CD4-positive, alpha-beta T cell treated with Interleukin-21 for 1 hour (primary cell): Measurements from ENCODE around the gene SNX3.
"Not testable (repeated sequence)": the region's sequence is repeated elsewhere in the genome, so short reads cannot be mapped to it uniquely, and the experiment has no call there.

Source experiments
- DNase-seq: peaks from one replicate; pipeline ENCODE4 v3.0.0-alpha.2; 2020

SNX3 gene

DNA sequence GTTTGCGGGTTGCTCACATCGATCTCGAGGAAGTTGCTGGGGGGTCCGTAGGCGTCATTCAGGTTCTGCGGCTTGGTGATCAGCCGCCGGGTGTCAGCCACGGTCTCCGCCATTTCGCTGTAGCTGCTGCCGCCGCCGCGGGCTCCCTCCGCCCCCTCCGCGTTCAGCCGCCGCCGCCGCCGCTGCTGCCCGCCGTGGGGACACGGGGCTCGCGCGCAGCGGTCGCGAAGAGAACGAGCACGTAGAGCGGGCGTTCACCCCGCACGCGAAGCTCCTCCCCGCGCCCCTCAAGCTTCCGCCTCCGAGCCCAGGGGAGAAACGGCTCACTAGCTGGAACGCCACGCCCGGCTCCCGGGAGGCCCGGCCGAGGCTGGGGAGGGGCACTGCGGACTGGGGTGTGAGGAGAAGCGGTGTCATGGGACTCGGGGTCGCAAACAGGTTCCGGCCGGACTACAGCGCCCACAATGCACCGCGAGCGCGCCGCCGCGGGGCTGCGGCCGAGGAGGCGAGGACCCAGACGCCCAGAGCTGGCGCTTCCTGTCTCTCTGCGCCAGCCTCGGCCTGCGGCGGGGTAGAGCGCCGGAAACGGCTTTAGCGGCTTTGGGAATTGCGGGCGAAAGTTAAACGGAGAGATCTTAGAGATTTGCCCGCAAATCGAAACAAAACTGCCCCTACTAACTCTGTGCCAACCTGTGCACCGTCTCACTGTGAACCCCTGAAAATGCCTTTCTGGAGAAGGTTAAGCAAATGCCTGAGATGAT, at the start of gene SNX3:
Gene SNX3 (minus strand): TSS at position 232 of the 761 bp plus-strand sequence. CDS start 119 bp downstream, at position 113.
- DNase-seq = peak; percentile 91

DNA sequence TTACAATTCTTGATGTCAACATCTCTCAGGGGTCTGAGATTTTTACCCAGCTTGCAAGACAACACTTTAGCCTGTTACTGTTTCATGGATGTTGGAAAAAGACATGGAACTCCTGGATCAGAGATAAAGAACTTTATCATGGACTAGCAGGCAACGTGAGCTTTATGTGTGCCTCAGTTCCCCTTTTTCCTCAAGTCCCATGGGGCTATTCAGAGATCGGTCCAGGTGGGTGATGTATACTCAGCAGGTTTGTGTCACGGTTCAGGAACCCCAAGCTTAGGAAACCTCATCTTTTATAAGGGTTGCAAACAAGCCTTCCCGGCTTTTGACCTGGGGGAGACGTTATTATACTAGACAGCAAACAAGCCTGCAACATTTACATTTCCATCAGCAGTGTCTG, 49.0 kb upstream of the SNX3 start:
- no peak for DNase-seq

DNA sequence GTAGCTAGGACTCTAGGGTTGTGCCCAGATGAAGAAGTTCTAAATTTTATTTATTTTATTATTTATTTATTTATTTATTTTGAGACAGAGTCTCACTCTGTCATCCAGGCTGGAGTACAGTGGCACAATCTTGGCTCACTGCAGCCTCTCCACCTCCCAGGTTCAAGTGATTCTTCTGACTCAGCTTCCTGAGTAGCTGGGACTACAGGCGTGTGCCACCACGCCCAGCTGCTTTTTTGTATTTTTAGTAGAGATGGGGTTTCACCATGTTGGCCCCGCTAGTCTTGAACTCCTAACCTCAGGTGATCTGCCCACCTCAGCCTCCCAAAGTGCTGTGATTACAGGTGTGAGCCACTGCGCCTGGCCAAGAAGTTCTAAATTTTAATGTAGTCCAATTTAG, 47.8 kb upstream of the SNX3 start:
- DNase-seq = not testable (repeated sequence)

DNA sequence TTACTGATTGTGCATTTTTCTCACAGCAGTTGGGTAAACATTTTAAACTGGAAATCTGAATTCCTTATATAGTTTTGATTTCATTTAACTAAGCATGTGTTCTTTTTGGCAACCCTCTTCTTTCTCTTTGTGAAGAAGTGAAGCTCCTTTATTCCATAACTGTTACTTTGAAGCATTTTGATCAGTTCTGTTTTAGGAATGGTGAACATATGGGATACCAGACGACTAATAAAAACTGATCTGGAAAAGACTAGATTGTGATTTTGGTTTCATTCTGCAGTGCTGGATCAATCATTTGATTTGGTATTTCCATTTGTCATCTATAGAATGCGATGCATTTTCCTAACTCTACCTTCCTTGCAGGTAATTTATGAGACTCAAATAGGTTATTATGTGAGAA, 43.8 kb upstream of the SNX3 start:
- DNase-seq = no peak

DNA sequence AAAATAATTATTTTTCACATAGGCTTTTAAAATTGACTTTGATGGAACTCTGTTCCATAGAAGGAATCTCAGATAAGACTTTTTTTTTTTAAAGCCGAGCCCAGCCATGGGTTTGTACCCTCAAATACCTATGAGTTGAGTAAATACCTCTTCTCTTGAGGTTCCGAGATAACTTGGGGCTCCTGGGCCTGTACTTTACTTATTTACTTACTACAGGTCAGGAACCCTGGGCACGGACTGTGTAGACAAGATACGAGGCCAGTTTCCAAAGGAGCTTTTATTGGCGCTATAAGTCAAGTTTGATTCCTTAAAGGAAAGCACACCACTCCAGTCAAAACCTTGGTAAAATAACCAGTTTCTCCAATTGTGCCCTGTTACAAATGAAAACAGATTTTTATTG, 41.5 kb upstream of the SNX3 start:
- no peak for DNase-seq

DNA sequence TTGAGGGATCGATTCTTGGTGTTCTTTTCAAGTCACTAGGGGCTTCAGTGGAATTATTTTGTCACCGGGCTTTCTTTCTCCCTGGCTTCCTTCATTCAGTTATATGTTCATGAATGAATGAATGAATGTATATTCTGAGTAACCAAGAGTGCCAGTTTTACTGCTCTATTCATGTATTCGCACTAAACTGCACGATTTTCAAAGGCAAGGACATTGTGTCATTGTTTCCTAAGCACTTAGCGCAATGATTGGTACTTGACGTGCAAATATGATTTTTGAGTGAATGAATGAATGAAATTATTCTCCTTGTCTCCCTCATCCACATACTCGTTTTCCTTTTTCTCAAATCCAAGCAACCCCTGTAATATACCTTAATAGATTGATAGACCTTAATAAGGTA, 34.8 kb upstream of the SNX3 start:
- no peak for DNase-seq

DNA sequence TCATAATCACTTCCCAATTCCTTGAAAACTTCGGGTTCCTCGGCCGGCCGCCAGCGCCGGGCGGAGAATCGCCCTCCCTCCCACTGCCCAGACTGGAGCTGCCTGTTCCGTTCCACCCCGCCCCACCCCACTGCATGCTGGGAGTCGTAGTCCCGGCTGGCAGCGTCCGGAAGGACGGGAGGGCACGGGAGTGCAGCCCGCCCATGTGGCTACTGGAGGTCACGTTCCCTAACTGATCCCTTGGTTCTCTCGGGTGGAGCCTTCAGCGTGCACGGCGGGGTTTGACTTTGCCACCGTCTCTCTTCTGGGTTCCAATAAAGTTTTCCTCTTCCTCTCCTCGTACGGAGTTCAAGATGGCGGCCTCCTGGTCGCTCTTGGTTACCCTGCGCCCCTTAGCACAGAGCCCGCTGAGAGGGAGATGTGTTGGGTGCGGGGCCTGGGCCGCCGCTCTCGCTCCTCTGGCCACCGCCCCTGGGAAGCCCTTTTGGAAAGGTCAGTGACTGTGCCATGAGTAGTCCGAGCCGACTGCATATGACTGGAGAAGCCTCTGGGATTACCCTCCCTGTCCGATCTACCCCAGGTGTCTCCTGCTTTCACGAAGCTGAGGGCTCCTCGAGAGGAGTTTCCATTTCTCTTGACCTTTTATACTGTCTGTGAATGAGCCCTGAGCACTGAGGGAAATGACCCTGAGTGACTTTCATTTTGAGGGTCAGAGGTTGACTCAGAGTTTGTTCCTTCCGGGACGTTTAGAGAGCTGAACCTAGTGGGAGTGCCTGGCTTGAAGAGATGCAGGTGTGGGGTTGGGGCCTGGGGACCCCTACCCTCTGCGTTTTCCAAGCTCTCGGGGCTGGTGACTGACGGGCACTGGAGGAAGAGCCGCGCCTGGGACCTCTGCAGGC, 34.1 kb upstream of the SNX3 start, which contains the start of gene AFG1L:
Gene AFG1L (plus strand): TSS at position 328 of the 899 bp plus-strand sequence. CDS start 26 bp downstream, at position 354.
- peak; percentile 87 for DNase-seq

DNA sequence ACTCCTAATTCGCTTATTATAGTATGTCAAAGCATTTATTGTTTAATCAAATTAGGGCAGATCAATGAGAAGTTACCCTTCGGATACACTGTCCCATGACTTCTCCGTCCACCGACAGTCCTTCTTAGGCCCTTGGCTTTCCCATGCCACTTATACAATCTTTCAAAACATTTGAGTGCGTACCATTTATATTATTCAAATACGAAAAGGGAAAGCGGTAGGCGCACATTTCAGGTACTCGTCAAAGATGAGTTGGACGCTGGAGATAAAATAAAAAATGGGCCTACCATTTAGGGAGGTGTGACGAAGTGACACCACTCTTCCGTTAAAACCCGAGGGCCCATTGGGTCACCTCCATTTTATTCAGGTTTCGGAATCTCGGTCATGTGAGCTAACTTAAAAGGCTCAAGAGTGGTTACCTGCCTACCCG, 33.5 kb upstream of the SNX3 start:
- no peak for DNase-seq

DNA sequence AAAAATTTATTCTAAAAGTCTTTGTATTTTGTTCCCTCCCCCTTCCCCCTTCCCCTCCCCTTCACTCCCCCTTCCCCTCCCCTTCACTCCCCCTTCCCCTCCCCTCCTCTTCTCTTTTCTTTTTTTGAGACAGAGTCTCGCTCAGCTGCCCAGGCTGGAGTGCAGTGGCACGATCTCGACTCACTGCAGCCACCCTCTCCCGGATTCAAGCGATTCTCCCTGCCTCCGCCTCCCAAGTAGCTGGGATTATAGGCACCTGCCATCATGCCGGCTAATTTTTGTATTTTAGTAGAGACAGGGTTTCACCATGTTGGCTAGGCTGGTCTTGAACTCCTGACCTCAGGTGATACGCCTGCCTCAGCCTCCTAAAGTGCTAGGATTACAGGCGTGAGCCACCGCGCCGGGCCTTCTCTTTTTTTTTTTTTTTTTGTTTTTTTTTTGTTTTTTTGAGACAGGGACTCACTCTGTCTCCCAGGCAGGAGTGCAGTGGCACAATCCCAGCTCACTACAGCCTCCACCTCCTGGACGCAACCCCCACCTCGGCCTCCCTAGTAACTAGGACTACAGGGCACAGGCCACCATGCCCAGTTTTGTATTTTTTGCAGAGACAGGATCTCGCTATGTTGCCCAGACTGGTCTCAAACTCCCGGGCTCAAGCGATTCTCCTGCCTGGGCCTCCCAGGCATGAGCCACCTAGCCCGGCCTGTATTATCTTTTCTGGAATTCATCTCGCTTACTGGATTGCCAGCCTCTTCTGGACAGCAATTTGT, 32.9 kb upstream of the SNX3 start:
- DNase-seq = no peak

DNA sequence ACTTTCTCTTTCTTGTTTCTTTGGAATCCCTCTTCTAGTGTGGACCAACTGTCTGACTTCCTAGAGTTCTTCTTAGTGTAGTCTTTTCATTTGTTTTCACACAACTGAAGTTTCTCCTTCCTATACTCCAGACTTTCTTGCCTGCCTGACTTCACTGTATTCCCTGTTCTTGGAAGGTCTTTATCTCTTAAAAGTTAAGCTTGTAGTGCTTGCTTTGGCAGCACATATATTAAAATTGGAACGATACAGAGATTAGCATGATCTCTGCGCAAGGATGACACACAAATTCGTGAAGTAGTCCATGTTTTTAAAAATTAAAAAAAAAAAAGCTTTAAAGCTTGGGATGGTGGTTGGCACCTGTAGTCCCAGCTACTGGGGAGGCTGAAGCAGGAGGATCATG, 31.7 kb upstream of the SNX3 start:
- DNase-seq = not testable (repeated sequence)

DNA sequence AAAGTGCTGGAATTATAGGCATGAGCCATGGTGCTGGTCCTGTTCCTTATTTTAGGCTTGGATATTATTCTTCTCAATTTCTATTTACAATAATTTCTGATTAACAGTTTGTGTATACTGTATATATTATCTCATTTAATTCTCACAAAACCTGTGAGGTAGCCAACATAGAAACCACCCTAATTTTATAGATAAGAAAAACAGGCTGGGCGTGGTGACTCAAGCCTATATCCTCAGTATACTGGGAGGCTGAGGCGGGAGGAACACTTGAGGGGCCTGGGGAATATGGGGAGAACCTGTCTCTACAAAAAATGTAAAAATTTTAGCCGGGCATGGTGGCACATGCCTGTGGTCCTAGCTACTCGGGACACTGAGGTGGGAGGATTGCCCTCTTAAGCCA, 30.3 kb upstream of the SNX3 start:
- no peak for DNase-seq

DNA sequence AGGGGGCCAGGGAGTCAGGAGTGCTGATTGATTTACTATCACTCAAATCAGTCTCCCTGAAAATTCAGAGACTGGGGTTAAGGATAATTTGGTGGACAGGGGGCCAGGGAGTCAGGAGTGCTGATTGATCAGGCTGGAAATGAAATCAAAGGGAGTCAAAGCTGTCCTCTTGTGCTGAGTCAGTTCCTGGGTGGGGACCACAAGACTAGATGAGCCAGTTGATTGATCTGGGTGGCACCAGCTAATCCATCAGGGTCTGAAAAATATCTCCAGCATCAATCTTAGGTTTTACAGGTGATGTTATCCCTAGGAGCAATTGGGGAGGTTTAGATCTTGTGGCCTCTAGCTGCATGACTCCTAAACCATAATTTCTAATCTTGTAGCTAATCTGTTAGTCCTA, 27.9 kb upstream of the SNX3 start:
- DNase-seq = no peak

DNA sequence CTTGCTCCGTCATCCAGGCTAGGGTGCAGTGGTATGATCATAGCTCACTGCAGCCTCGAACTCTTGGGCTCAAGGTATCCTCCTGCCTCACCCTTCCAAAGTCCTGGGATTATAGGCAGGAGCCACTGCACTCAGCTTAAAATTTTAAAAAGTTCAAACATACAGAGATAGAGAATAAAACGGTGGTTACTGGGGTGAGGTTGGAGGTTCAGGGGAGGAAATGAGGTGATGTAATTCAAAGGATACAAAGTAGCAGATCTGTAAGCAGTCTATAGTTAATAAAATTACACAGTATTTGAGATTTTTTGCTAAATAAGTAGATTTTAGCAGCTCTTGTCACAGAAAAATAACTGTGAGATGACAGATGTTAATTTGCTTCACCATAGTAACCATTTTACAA, 26.5 kb upstream of the SNX3 start:
- DNase-seq = no peak

DNA sequence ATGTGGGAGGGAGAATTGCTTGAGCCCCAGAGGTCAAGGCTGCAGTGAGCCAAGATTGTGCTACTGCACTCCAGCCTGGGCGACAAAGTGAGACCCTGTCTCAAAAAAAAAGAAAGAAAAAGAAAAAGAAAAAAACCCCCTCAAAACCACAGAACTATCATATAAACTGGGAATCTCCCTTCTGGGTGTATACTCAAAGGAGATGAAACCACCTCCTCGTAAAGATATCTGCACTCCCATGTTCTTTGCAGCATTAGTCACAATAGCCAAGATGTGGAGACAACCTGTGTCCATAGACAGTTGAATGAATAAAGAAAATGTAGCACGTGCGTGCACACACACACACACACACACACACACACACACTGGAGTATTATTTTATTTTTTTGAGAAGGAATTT, 25.5 kb upstream of the SNX3 start:
- no peak for DNase-seq

DNA sequence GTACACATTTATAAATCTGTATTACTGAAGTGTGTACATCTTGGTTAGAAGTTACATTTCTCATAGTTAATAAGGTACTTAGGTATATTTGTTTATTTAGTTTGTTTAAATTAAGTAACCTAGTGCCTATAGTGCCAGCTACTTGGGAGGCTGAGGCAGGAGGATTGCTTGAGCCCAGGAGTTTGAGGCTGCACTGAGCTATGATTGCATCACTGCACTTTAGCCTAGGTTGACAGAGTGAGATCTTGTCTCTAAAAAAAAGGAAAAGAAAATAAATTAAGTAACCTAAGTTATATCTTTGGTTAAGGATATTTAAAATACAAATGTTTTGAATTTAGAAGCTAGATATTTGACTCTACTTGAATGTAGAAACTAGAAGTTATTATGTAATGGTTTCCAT, 24.5 kb upstream of the SNX3 start:
- DNase-seq = no peak

DNA sequence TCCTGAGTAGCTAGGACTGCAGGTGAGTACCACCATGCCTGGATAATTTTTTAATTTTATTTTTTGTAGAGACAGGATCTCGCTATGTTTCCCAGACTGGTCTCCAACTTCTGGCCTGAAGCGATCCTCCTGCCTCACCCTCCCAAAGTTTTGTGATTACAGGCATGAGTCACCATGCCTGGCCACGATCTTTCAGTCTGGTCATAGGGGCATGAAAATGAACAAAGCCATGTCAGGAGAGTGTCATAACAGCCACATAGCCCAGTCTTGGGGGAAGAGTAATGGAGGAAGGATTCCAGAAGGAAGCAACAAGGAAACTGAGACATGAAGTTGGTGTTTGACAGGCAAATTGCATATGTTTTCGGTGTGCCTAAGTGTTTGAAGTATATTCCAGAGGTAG, 17.0 kb upstream of the SNX3 start:
- DNase-seq = no peak

DNA sequence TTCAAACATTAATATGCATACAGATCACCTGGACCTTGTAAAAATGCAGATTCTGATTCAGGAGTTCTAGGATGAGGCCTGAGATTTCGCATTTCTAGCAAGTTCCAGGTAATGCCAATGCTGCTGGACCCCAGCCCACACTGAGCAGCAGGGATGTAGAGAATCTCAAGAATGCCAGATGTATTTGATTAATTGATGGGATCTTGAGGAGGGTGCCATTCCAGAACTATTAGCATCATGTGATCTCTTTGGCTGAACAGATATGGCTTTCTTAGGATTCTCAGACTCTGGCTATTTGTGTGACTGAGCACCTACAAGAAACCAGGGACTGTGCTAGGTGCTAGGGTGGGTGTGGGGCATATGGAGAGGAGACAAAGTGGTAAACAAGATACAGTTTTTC, 16.5 kb upstream of the SNX3 start:
- no peak for DNase-seq

DNA sequence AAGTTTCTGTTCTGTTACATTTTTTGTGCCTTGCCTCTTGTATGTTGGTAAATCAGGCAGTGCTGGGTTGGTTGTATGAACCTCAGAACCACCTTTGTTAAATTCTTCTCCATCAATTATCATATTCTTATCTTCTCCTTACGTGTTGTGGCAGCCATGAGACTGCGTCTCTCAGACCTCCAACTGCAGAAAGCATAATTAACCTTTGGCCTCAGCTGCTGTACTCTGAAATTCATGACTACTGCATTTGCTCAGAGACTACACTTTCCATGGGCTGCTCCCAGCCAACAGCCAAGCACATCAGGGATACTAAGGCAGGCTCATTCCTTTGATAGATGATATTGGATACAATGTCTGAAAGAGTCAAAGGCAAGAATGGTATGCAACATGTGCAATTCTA, 15.1 kb upstream of the SNX3 start:
- DNase-seq = no peak

DNA sequence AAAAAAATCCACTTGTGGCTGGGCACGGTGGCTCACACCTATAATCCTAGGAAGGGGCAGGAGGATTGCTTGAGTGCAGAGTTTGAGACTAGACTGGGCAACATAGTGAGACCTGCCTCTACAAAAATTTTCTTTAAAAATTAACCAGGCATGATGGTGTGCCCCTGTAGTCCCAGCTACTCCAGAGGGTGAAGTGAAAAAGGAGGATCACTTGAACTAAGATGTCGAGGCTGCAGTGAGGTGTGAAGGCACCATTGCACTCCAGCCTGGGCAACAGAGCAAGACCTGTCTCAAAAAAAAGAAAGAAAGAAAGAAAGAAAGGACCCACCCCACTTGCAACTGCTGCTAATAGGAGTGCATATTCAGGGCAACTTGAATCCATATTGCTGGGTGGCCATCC, 13.7 kb upstream of the SNX3 start:
- DNase-seq = no peak

DNA sequence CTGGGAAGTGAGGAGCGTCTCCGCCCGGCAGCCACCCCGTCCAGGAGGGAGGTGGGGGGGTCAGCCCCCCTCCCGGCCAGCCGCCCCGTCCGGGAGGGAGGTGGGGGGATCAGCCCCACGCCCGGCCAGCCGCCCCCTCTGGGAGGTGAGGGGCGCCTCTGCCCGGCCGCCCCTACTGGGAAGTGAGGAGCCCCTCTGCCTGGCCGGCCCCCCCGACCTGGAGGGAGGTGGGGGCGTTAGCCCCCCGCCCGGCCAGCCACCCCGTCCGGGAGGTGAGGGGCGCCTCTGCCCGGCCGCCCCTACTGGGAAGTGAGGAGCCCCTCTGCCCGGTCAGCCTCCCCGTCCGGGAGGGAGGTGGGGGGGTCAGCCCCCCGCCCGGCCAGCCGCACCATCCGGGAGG, 9.1 kb upstream of the SNX3 start:
- not testable (repeated sequence) for DNase-seq

DNA sequence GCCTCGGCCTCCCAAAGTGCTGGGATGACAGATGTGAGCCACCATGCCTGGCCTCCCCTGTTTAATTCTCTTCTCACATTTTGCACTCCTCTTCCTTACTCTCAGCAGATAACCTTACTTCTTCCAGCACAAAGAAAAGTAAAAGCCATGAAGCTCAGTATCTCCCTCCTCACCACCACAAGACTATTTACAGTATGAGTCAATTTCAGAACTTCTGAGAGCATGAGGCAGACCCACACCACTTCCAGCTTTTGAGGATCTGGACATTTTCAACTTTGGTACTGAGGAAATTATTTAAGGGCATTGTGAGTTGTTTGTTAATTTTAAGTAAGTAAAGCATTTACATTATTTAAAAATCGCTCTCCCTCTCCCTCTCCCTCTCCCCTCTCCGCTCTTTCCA, 8.0 kb upstream of the SNX3 start:
- no peak for DNase-seq

DNA sequence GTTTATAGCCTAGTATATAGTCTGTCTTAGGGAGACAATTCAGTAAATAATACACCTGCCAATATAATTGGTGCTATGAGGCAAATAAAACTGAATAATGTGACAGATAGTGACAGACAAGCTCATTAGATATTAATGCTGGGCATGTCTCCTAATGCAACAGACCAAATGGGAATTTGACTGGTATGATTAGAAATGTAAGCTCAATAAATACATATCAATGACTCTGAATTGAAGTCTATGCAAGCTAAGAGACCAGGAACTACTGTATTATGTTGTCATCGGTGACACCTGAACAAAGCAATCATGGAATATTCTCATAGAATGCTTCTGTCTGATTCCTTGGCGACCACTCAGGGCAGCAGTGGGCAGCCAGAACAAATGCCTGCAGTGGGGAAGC, 2.5 kb upstream of the SNX3 start:
- no peak for DNase-seq

DNA sequence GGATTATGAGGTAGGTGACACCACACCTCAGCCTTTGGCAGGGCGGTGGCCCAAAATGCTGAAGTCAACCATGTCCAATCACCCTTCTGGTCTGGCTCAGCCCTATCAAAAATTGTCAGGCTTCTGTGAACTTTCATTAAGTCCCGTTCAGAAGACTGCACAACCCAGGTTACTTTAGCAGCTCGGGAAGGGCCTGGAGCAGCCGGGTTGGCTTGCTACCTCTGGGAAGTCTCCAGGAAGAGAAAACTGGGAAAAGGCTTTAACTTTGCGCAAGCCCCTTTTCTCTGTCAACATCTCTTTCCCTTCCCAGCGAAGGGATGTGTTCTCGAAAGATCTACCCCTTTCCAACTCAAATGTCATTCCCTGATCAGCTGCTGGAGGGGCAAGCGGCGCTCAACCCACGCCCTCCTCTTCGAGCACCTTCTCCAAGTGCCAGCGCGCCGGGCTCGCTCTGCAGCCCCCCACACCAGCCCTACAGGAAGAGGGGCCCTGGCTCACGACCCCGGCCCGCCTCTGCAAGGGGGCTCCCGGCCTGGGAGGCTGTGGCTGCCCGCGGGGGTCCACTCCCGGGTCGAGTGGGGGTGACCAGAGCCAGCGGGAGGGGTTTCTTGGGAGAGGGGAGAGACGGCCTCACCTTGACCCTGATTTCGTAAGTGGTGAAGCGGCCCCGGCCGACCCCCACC, 573 bp downstream of the SNX3 start:
- DNase-seq = peak; percentile 25
